Mesenchymal stem cell (in vitro differentiated cells and primary cell): Measurements from ENCODE around the gene MOB2.

Source experiments
- DNase-seq: peaks from one replicate; pipeline ENCODE4 v3.0.0-alpha.2; 2013
- H2AFZ ChIP-seq: one replicate; pipeline ENCODE4 v1.6.1; 2013; ENCODE audit warnings: low read depth, mild to moderate bottlenecking, control low read depth, inconsistent platforms, low read length, moderate library complexity
- H2AK5ac ChIP-seq: 2 replicates; pipeline ENCODE4 v1.6.1; 2013; ENCODE audit warnings: low read length, moderate library complexity, mild to moderate bottlenecking, inconsistent platforms; ENCODE audit not compliant: severe bottlenecking
- H2BK120ac ChIP-seq: one replicate; pipeline ENCODE4 v1.6.1; 2013; ENCODE audit warnings: low read depth, mild to moderate bottlenecking, inconsistent platforms, low read length, moderate library complexity
- H2BK12ac ChIP-seq, 2 experiments: one replicate each; pipeline ENCODE4 v1.6.1; 2013; ENCODE audit warnings: inconsistent platforms in 2 of 2, low read length in 2 of 2, mild to moderate bottlenecking in 2 of 2, moderate library complexity in 2 of 2, control low read depth in 1 of 2
- H2BK15ac ChIP-seq: one replicate; pipeline ENCODE4 v1.6.1; 2013; ENCODE audit warnings: mild to moderate bottlenecking, low read depth, inconsistent platforms; ENCODE audit not compliant: poor library complexity, severe bottlenecking
- H2BK5ac ChIP-seq: 2 replicates; pipeline ENCODE4 v1.6.1; 2013; ENCODE audit warnings: low read depth, mild to moderate bottlenecking, low read length, control low read depth, inconsistent platforms; ENCODE audit not compliant: poor library complexity, severe bottlenecking
- H3K14ac ChIP-seq, 2 experiments: one replicate each; pipeline ENCODE4 v1.6.1; 2013; ENCODE audit warnings: inconsistent platforms in 2 of 2, low read length in 2 of 2, control low read depth in 1 of 2, mild to moderate bottlenecking in 1 of 2, moderate library complexity in 1 of 2
- H3K18ac ChIP-seq, 2 experiments: one replicate each; pipeline ENCODE4 v1.6.1; 2013; ENCODE audit warnings: inconsistent platforms in 2 of 2, low read length in 2 of 2, control low read depth in 1 of 2, low read depth in 1 of 2, mild to moderate bottlenecking in 1 of 2
- H3K23ac ChIP-seq, 2 experiments: one replicate each; pipeline ENCODE4 v1.6.1; 2013; ENCODE audit warnings: inconsistent platforms in 2 of 2, low read length in 2 of 2, mild to moderate bottlenecking in 2 of 2, moderate library complexity in 2 of 2, control low read depth in 1 of 2
- H3K27ac ChIP-seq: 2 replicates; pipeline ENCODE4 v1.5.1; 2013; ENCODE audit warnings: mild to moderate bottlenecking, moderate library complexity, low read length, control low read depth, inconsistent platforms; ENCODE audit not compliant: poor library complexity, severe bottlenecking
- H3K27me3 ChIP-seq, 2 experiments: 2 replicates each; pipeline versions ENCODE4 v1.6.1 to v1.7.0; 2013; ENCODE audit warnings: low read length in 2 of 2, mild to moderate bottlenecking in 2 of 2, moderate library complexity in 2 of 2, control low read depth in 1 of 2, inconsistent platforms in 1 of 2; ENCODE audit not compliant: control insufficient read depth in 1 of 2, insufficient read depth in 1 of 2
- H3K36me3 ChIP-seq, 2 experiments: 2 replicates each; pipeline versions ENCODE4 v1.6.1 to v1.7.0; 2013; ENCODE audit warnings: low read length in 2 of 2, control low read depth in 1 of 2, inconsistent platforms in 1 of 2, low read depth in 1 of 2, mild to moderate bottlenecking in 1 of 2; ENCODE audit not compliant: insufficient read depth in 2 of 2, control insufficient read depth in 1 of 2
- H3K4ac ChIP-seq, 2 experiments: one replicate each; pipeline ENCODE4 v1.6.1; 2013; ENCODE audit warnings: inconsistent platforms in 2 of 2, low read length in 2 of 2, mild to moderate bottlenecking in 2 of 2, moderate library complexity in 2 of 2, control low read depth in 1 of 2, low read depth in 1 of 2
- H3K4me1 ChIP-seq: 2 replicates; pipeline ENCODE4 v1.6.1; 2013; ENCODE audit warnings: low read depth, low read length, control low read depth; ENCODE audit not compliant: control insufficient read depth, insufficient read depth
- H3K4me2 ChIP-seq: 2 replicates; pipeline ENCODE4 v1.6.1; 2013; ENCODE audit warnings: low read length, mild to moderate bottlenecking, inconsistent platforms; ENCODE audit not compliant: poor library complexity, severe bottlenecking
- H3K4me3 ChIP-seq, 2 experiments: 2 replicates each; pipeline versions ENCODE4 v1.5.1 to v1.7.0; 2013; ENCODE audit warnings: low read length in 2 of 2, mild to moderate bottlenecking in 2 of 2, control low read depth in 1 of 2, low read depth in 1 of 2; ENCODE audit not compliant: insufficient read depth in 1 of 2
- H3K79me1 ChIP-seq: replicated peaks from 2 replicates; pipeline ENCODE4 v1.6.1; 2013; ENCODE audit warnings: mild to moderate bottlenecking, control low read depth, low read length, inconsistent platforms; ENCODE audit not compliant: poor library complexity, severe bottlenecking
- H3K9ac ChIP-seq: 2 replicates; pipeline ENCODE4 v1.7.0; 2013; ENCODE audit warnings: mild to moderate bottlenecking, low read length, moderate library complexity
- H3K9me3 ChIP-seq: 2 replicates; pipeline ENCODE4 v1.7.0; 2013; ENCODE audit warnings: mild to moderate bottlenecking, low read length; ENCODE audit not compliant: control insufficient read depth
- H4K8ac ChIP-seq: one replicate; pipeline ENCODE4 v1.6.1; 2013; ENCODE audit warnings: inconsistent platforms, mild to moderate bottlenecking, low read length, moderate library complexity
- H4K91ac ChIP-seq: one replicate; pipeline ENCODE4 v1.6.1; 2013; ENCODE audit warnings: mild to moderate bottlenecking, low read length, inconsistent platforms
- WGBS: methylation state at CpG from one replicate; pipeline ENCODE4 v1.1.7; 2013; ENCODE audit warnings: mixed read lengths; 5-methylcytosine and 5-hydroxymethylcytosine counted together

MOB2 gene

DNA sequence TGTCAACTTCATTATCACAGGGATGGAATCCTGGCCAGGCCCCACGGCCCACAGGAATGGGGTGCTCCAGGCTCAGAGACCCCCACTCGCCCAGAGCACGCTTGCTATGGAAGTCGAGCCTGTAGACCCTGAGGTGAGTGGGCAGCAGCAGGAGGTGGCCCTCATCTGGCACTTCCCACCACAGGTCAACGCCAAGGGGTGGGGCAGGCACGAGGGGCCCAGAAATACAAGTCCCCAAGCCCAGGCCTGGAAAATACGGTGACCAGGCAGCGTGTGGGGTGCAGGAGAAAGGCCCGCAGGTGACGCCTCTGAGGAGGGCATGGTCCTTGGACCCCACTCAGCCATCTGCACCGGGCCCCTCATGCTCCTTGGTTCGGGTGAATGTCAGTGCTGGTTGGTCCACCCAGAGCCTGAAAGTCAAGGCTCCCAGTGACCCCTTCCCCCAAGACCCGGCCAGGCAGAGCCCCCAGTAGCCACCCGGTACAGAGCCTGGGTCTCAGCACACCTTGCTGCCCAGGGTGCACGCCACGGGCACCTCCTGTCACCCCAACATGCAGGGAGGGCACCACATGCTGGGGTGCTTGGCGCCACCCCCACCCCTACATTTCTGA lies 2.4 kb downstream of the MOB2 start:
- Histone ChIP-seq H2AK5ac (no peak overlapping the region), H3K4ac (no peak overlapping the region), H3K18ac (no peak overlapping the region), H3K27ac (no peak overlapping the region), H3K9me3 (no peaks in the 10 kb centered on the region), H3K27me3 (no peaks in the 10 kb centered on the region), H4K8ac (no peak overlapping the region), H2BK120ac (no peak overlapping the region), H2BK5ac (no peak overlapping the region), H3K4me2 (no peak overlapping the region), H4K91ac (no peak overlapping the region), H3K4me1 (peaks cover 41% of the 10 kb centered on the region), H3K9ac (no peak overlapping the region), H3K14ac (no peak overlapping the region), H3K36me3 (peaks cover 14 to 62% of the 10 kb centered on the region in 2 experiments), H2BK15ac (no peak overlapping the region), H2AFZ (no peak overlapping the region), H2BK12ac (no peak overlapping the region), H3K79me1 (peaks cover 79% of the 10 kb centered on the region), H3K23ac (no peak overlapping the region), H3K4me3 (no peak overlapping the region)
- DNase-seq = no peak
- 95% methylated on average over 16 of the region's 17 CpGs for WGBS

DNA sequence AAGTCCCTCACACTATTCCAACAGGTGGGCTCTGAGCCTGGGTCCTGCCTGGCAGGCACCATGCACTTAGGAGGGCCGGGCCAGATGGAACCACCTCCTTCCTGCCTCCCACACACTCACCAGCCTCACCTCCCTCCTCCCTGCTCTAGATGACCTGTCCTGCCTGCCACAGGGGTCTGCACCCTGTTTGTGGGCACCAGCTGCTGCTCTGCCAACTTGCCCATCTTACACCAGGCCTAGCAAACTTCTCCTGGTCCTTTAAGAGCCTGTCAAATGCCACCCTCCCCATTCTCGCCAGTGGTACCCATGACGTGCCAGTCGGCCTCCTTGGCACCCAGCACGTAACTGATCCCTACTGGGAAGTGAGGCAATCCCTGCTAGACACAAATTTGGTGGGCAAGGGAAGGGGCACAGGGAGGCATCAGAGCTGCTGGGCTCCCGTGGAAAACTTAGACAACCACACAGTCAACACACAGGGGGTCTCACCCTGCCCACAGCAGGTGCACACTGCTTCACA lies 3.1 kb downstream of the MOB2 start:
- H3K27me3 ChIP-seq = no peaks in the 10 kb centered on the region
- no peak overlapping the region for H2BK12ac ChIP-seq
- H4K8ac ChIP-seq = no peak overlapping the region
- H3K27ac ChIP-seq = no peak overlapping the region
- H2AFZ ChIP-seq = no peak overlapping the region
- no peak for DNase-seq
- H3K4me2 ChIP-seq = no peak overlapping the region
- no peak overlapping the region for H2BK5ac ChIP-seq
- no peaks in the 10 kb centered on the region for H3K9me3 ChIP-seq
- H3K4me3 ChIP-seq = no peak overlapping the region
- H2BK15ac ChIP-seq = peak overlapping the region; percentile 9
- H3K18ac ChIP-seq = no peak overlapping the region
- H3K9ac ChIP-seq = no peak overlapping the region
- peaks cover 37% of the 10 kb centered on the region for H3K4me1 ChIP-seq
- H3K79me1 ChIP-seq = peaks cover 75% of the 10 kb centered on the region
- no peak overlapping the region for H3K4ac ChIP-seq
- no peak overlapping the region for H2AK5ac ChIP-seq
- no peak overlapping the region for H3K23ac ChIP-seq
- no peak overlapping the region for H4K91ac ChIP-seq
- H3K14ac ChIP-seq = no peak overlapping the region
- H3K36me3 ChIP-seq = peaks cover 21 to 68% of the 10 kb centered on the region in 2 experiments
- H2BK120ac ChIP-seq = no peak overlapping the region
- WGBS = 74% methylated on average over 5 of the region's 6 CpGs

- WGBS = 94% methylated on average over 32 of the region's 32 CpGs
- Histone ChIP-seq H3K36me3 (peaks cover 28 to 69% of the 10 kb centered on the region in 2 experiments), H3K9me3 (no peaks in the 10 kb centered on the region), H3K23ac (no peak overlapping the region), H4K91ac (no peak overlapping the region), H4K8ac (no peak overlapping the region), H2BK120ac (no peak overlapping the region), H3K9ac (no peak overlapping the region), H3K18ac (no peak overlapping the region), H3K27me3 (no peaks in the 10 kb centered on the region), H3K4ac (no peak overlapping the region), H3K14ac (no peak overlapping the region), H2AFZ (no peak overlapping the region), H2BK5ac (no peak overlapping the region), H2BK12ac (no peak overlapping the region), H3K79me1 (peaks cover 68% of the 10 kb centered on the region), H3K4me1 (peaks cover 32% of the 10 kb centered on the region), H3K27ac (no peak overlapping the region), H2BK15ac (no peak overlapping the region), H3K4me3 (no peak overlapping the region), H2AK5ac (no peak overlapping the region), H3K4me2 (no peak overlapping the region)
- DNase-seq = no peak
Observed at GRCh38 chr11:1482581-1483444, 3.8 kb downstream of the MOB2 start.

GRCh38 chr11:1481861-1482441 lies 4.6 kb downstream of the MOB2 start:
- no peak overlapping the region for H3K4ac ChIP-seq
- H3K14ac ChIP-seq = peak overlapping the region in 1 of 2 experiments; percentile 76
- no peak overlapping the region for H3K9ac ChIP-seq
- H3K79me1 ChIP-seq = peaks cover 59% of the 10 kb centered on the region
- H2AFZ ChIP-seq = no peak overlapping the region
- H2BK120ac ChIP-seq = no peak overlapping the region
- H3K36me3 ChIP-seq = peaks cover 37 to 69% of the 10 kb centered on the region in 2 experiments
- no peak overlapping the region for H3K18ac ChIP-seq
- no peak overlapping the region for H4K8ac ChIP-seq
- no peaks in the 10 kb centered on the region for H3K9me3 ChIP-seq
- no peak overlapping the region for H2BK5ac ChIP-seq
- H2AK5ac ChIP-seq = no peak overlapping the region
- no peaks in the 10 kb centered on the region for H3K27me3 ChIP-seq
- H3K4me3 ChIP-seq = no peak overlapping the region
- H3K27ac ChIP-seq = no peak overlapping the region
- no peak overlapping the region for H2BK12ac ChIP-seq
- H3K4me1 ChIP-seq = peaks cover 26% of the 10 kb centered on the region
- no peak overlapping the region for H4K91ac ChIP-seq
- H2BK15ac ChIP-seq = no peak overlapping the region
- no peak overlapping the region for H3K4me2 ChIP-seq
- no peak overlapping the region for H3K23ac ChIP-seq
- no peak for DNase-seq
- WGBS = 96% methylated on average over 16 of the region's 16 CpGs
